HG03025 (cell line): ENCODE data around the gene TBC1D12.

Experiments
- ATAC-seq: cut with Tn5 transposase; IDR thresholded peaks from one replicate; pipeline ENCODE4 v1.9.1; 2021; ENCODE audit warnings: mild to moderate bottlenecking, moderate library complexity; ENCODE audit not compliant: unreplicated experiment, low FRiP score

Gene TBC1D12

GRCh38 chr10:94443047-94443446, 40.7 kb downstream of the TBC1D12 start:
- ATAC-seq: no peak

- no peak for ATAC-seq
Observed at GRCh38 chr10:94443549-94443948, 41.2 kb downstream of the TBC1D12 start.

- no peak for ATAC-seq
Observed at GRCh38 chr10:94450782-94451181, 48.4 kb downstream of the TBC1D12 start.

DNA sequence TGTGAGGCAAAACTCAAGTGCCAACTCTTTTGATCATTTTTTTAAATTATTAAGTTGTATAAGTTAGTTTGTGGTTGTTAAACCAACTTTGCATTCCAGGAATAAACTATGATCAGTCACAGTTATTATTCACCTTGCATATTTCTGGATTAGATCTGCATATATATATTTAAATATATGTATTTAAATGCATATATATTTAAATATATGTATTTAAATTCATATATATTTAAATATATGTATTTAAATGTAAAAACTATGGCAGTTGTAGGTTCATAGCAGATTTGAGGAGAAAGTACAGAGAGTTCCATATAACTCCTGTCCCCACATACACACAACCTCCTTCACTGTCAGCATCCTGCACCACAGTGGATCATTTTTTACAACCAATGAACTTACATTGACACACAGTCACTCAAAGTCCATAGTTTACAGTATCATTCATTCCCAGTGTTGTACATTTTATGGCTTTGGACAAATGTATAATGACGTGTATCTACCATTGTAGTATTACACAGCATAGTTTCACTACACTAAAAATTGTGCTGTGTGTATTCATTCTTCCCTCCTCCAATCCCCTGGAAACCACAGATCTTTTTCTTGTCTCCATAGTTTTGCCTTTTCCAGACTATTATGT, 49.7 kb downstream of the TBC1D12 start:
- ATAC-seq: no peak

GRCh38 chr10:94456942-94457341, 54.6 kb downstream of the TBC1D12 start:
- ATAC-seq: no peak

- no peak for ATAC-seq
Observed at GRCh38 chr10:94459385-94459784, 57.0 kb downstream of the TBC1D12 start.

GRCh38 chr10:94461503-94461902, 59.2 kb downstream of the TBC1D12 start:
- no peak for ATAC-seq

DNA sequence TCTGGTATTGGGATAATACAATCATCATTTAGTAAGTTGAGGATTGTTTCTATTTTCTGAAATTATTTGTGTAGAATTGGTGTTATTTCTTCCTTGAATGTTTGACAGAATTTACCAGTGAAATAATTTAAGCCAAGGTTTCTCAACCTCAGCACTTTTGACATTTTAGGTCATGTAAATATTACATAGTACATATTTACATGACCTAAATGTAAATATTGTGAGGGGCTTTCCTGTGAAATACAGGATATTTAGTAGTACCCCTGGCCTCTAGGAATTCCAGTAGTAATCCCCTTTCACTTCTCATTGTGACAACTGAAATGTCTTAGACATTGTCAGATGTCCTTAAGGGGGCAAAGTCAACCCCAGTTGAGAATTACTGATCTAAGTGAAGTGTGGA, 59.8 kb downstream of the TBC1D12 start:
- ATAC-seq: no peak

- no peak for ATAC-seq
Observed at GRCh38 chr10:94465684-94466083, 63.3 kb downstream of the TBC1D12 start.

DNA sequence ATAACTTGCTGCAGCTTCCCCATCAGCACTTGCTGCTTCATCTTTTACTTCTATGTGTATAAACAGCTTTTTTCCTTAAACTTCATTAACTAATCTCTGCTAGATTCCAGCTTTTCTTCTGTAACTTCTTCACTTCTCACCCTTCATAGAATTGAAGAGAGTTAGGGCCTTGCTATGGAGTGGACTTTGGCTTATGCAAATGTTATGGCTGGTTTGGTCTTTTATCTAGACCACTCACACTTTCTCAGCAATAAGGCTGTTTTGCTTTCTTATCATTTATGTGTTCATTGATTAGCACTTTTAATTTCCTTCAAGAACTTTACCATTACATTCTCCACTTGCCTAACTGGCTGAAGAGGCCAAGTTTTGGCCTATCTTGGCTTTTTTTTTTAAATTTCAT, 79.1 kb downstream of the TBC1D12 start:
- no peak for ATAC-seq

DNA sequence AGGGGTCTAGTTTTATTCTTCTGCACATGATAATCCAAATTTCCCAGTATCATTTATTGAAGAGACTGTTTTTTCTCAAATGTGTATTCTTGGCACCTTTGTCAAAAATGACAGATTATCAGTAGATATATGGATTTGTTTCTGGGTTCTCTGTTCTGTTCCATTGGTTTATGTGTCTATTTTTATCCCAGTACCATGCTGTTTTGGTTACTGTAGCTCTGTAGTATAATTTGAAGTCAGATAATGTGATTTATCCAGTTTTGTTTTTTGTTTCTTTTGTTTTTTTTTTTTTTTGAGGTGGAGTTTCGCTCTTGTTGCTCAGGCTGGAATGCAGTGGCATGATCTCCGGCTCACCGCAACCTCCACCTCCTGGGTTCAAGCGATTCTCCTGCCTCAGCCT, 81.6 kb downstream of the TBC1D12 start:
- ATAC-seq: no peak

GRCh38 chr10:94485094-94485493, 82.8 kb downstream of the TBC1D12 start:
- ATAC-seq: no peak

- no peak for ATAC-seq
Observed at GRCh38 chr10:94487575-94487974, 85.2 kb downstream of the TBC1D12 start.

DNA sequence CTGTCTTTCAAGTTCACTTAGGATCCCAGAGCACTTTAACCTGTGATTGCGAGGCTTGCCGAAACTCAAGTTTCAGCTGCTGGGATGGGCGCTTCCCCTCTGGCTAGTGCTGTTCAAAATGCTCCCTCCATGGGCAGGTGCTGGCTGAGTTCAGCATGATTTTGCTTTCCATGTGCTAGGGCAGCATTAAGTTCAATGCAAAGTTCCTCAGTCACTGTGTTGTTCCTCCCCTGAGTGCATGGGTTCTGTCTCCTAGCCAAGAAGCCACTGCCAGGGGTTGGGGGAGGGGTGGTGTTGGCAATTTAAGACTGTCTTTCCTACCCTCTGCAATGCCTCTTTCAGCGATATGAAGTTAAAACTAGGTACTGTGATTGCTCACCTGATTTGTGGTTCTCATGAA, 86.8 kb downstream of the TBC1D12 start:
- no peak for ATAC-seq

DNA sequence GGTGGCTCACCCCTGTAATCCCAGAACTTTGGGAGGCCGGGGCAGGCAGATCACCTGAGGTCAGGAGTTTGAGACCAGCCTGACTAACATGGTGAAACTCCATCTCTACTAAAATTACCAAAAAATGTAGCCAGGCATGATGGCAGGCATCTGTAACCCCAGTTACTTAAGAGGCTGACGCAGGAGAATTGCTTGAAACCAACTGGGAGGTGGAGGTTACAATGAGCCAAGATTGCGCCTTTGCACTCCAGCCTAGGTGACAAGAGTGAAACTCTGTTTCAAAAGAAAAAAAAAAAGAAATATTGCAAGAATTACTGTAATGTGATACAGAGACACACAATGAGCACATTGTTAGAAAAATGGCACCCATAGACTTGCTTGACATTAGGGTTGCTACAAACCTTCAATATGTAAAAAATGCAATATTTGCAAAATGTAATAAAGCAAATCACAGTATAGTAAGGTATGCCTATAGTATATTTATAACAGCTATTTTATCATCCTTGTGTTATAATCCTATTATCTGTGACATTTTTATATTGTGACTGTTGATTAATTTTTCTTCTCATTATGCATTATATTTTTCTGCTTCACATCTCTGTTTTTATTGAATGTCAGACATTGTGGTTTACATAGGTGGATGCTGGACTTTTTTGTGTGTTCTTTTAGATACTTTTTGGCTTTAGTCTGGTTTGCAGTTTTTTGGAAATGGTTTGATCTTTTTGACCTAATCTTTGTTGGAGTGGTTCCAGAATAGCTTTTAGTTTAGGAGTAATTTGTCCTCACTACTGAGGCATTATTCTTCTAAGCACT, 87.8 kb downstream of the TBC1D12 start:
- no peak for ATAC-seq

DNA sequence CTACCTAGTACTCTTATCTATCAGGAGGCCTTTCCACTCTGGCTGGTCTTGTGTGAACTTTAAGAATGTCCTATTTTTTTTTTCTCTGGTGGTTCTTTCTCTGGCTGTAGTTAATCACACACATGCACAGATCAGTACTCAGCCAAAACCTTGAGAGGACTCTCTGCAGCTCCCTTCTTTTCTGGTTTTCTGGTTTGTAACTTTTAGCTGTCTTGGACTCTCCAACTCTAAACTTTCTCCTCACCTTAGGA, 88.4 kb downstream of the TBC1D12 start:
- no peak for ATAC-seq

DNA sequence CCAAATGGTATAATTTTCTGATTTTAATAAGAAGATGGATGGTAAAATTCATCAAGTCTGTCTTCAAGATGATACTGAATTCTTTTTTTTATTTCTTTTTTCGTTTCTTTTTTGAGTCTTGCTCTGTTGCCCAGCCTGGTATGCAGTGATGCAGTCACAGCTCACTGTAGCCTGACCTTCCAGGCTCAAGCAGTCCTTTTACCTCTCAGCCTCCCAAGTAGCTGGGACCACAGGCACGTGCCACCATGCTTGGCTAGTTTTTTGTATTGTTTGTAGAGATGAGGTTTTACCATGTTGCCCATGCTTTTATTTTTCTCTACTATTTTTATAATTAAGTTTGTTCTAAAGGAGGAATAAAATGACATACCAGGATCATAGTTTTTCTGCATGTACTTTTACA, 91.1 kb downstream of the TBC1D12 start:
- no peak for ATAC-seq

- ATAC-seq: peak; percentile 57
Observed at GRCh38 chr10:94496010-94496409, 93.7 kb downstream of the TBC1D12 start.

DNA sequence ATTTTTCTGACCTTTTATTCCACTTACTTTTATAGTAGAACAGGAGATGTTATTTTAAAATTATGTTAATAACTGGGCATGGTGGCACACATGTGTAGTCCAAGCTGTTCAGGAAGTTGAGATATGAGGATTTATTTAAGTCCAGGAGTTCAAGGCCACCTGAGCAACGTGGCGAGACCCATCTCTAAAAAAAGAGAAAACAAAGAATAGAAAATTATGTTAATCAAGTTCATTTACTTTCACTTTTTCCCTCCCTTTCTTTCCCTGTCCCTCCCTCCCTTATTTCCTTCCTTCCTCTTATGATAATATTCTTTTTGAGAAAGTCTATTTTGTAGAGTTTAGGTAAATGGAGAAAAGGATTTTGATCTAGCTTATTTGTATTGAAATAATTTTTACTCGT, 94.3 kb downstream of the TBC1D12 start:
- no peak for ATAC-seq

DNA sequence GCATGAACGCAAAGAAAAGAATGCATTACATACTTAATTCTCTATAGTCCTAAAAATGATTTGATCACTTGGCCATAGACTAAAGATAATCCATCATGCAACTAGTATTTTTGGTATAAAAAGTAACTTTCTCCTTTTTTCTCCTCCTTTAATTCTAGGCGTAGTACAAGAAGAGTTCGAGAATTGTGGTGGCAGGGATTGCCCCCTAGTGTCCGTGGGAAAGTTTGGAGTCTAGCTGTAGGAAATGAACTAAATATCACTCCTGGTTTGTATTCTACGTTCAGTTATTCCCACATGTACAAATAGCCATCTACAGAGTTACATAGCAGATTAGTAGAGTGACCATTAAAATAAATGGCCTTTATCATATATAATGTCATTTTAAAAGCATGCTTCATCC, 97.7 kb downstream of the TBC1D12 start:
- no peak for ATAC-seq

DNA sequence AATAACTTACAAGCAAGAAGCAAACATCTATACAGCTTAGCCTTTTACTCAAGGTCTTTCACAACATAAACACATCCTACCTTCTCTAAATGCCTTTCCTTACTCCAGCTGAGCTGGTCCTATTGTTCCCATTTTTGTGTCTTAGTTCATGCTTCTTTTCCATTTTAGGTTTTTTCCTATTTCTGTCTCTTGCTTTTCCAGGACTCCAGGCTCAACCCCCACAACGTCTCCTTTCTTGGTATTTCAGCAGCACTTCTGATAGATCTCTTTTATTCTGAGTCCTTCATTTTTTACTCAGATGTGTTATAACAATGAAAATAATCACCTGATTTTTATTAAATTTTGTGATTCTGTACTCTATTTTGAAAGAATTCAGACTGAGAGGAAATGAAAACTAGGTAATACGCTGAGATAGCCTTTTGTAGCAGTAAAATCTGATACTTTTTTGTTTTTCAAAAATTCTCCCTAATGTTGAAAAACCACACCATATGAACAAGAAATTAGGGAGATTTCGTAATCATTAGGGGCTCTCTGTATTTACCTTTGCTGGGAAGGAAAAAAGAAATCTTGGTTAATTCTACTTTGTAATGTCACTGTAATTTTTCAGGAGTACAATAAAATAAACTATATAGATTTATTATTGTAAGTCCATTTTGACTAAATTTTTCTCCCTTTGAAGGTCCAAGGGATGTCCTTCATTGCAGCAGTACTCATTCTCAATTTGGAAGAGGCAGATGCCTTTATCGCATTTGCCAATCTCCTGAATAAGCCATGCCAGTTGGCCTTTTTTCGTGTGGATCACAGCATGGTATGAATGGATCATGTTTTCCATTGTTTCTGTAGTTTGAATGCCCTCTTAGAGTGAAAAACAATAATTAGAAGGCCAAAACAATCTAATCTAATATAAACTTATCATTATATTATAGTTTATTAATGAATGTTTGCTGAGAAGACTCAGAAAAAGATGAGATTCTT, 119.2 kb downstream of the TBC1D12 start:
- ATAC-seq: no peak
